ENCODE data around the gene DUS2. TPM values are rescaled to one million over a fixed set of nuclear protein-coding genes. Genes with fewer than 3 reads are reported as not detected.

The DUS2 gene
- total RNA-seq, 4 donors from 2014 or later, result 7.2 to 15.0 (median 8.7) TPM

GRCh38 chr16:68083239-68083781 lies 60.2 kb downstream of the DUS2 start:
- 81 to 92% methylated on average over 3 to 4 of the region's 4 CpGs for WGBS, 2 donors (ENCODE audit: low coverage in 1 of 2)
- peaks cover 0 to 76% (median 32%) of the 10 kb centered on the region in 3 donors for H3K4me1 ChIP-seq
- peaks cover 0 to 12% of the 10 kb centered on the region in 2 donors for H3K36me3 ChIP-seq
- H3K27ac ChIP-seq, result peak overlapping the region; percentile 95 to 99 (median 96)
- no peak overlapping the region for H3K4me3 ChIP-seq
- TF ChIP-seq EP300 (IDR thresholded peaks at IDR 0.05), result no peak
- no peak for TF ChIP-seq POLR2A (IDR thresholded peaks at IDR 0.05)
- no peak for TF ChIP-seq POLR2AphosphoS5 (IDR thresholded peaks at IDR 0.05)
- no peak for TF ChIP-seq CTCF (IDR thresholded peaks at IDR 0.05)
- ATAC-seq, result no peak
- no peaks in the 10 kb centered on the region for H3K27me3 ChIP-seq
- no peaks in the 10 kb centered on the region for H3K9me3 ChIP-seq

GRCh38 chr16:68083861-68084503 lies 60.9 kb downstream of the DUS2 start:
- TF ChIP-seq CTCF (IDR thresholded peaks at IDR 0.05) (no peak), POLR2A (IDR thresholded peaks at IDR 0.05) (no peak), EP300 (IDR thresholded peaks at IDR 0.05) (no peak), POLR2AphosphoS5 (IDR thresholded peaks at IDR 0.05) (no peak)
- no peak for ATAC-seq
- peaks cover 0 to 76% (median 32%) of the 10 kb centered on the region in 3 donors for H3K4me1 ChIP-seq
- no peaks in the 10 kb centered on the region for H3K27me3 ChIP-seq
- peak overlapping the region; percentile 95 to 99 (median 96) for H3K27ac ChIP-seq
- WGBS, 2 donors (ENCODE audit: low coverage in 1 of 2), result 16 to 35% methylated on average over 6 to 11 of the region's 21 CpGs
- peaks cover 0 to 6% of the 10 kb centered on the region in 2 donors for H3K36me3 ChIP-seq
- no peaks in the 10 kb centered on the region for H3K9me3 ChIP-seq
- H3K4me3 ChIP-seq, result peak overlapping the region; percentile 61 to 74

GRCh38 chr16:68084504-68085258 lies 61.6 kb downstream of the DUS2 start:
- no peaks in the 10 kb centered on the region for H3K9me3 ChIP-seq
- peak overlapping the region; percentile 61 to 74 for H3K4me3 ChIP-seq
- H3K27me3 ChIP-seq, result no peaks in the 10 kb centered on the region
- no peaks in the 10 kb centered on the region for H3K36me3 ChIP-seq
- peak; percentile 41 for TF ChIP-seq POLR2AphosphoS5 (IDR thresholded peaks at IDR 0.05)
- TF ChIP-seq POLR2A (IDR thresholded peaks at IDR 0.05), result peak; percentile 49 to 66
- no peak for TF ChIP-seq EP300 (IDR thresholded peaks at IDR 0.05)
- TF ChIP-seq CTCF (IDR thresholded peaks at IDR 0.05), result peak in 3 of 4 experiments; percentile 26 to 46 (median 35)
- WGBS, 2 donors (ENCODE audit: low coverage in 1 of 2), result 0% methylated on average over 3 to 7 of the region's 45 CpGs
- peak; percentile 80 for ATAC-seq
- peaks cover 0 to 76% (median 30%) of the 10 kb centered on the region in 3 donors for H3K4me1 ChIP-seq
- H3K27ac ChIP-seq, result peak overlapping the region; percentile 95 to 99 (median 96)

GRCh38 chr16:68085259-68086071 lies 62.4 kb downstream of the DUS2 start, which contains the start of gene NFATC3:
TSS of gene NFATC3 (plus strand) at chr16:68085370. CDS start at chr16:68085682, 312 bp downstream.
- Histone ChIP-seq H3K9me3 (no peaks in the 10 kb centered on the region), H3K4me3 (peak within 1 kb of the TSS; percentile 61 to 74), H3K4me1 (peaks cover 0 to 76% (median 22%) of the 10 kb centered on the region in 3 donors), H3K27me3 (no peaks in the 10 kb centered on the region), H3K36me3 (no peaks in the 10 kb centered on the region), H3K27ac (peak within 1 kb of the TSS; percentile 95 to 99 (median 96))
- peak in 1 of 4 experiments; percentile 17 for TF ChIP-seq CTCF (IDR thresholded peaks at IDR 0.05)
- no peak for TF ChIP-seq EP300 (IDR thresholded peaks at IDR 0.05)
- peak; percentile 52 for TF ChIP-seq POLR2AphosphoS5 (IDR thresholded peaks at IDR 0.05)
- TF ChIP-seq POLR2A (IDR thresholded peaks at IDR 0.05), result peak; percentile 78
- peak; percentile 93 for ATAC-seq
- WGBS, 2 donors (ENCODE audit: low coverage in 1 of 2), result 0% methylated on average over 7 to 9 of the region's 104 CpGs

Measured in gastroesophageal sphincter (tissue), 4 donors.